ENCODE results near the gene RNF32. TPM values are rescaled to one million over a fixed set of nuclear protein-coding genes. Genes with fewer than 3 reads are reported as not detected.
"Not testable (repeated sequence)": the region's sequence is repeated elsewhere in the genome, so short reads cannot be mapped to it uniquely, and the experiment has no call there.

The RNF32 gene
- total RNA-seq, 4 donors from 2014 or later = 1.1 to 3.0 (median 2.0) TPM

DNA sequence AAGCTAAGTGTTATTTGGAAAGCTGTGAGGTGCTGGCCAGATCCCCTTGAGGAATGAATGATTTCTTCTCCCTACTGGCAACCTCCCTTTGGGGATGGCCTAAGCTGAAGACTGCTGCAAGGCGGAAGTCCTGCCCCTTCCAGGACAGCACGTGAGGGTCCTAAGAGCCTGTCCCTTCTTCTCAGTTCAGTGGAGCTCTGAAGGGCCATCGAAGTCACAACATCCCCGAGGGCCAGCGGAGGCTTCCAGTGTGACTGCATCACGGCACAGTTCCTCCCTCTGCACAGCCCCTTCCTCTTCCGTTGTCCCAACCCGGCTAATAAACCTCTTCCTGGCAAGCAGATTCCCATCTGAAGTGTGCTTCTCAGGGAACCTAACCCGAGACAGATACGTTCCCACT is 43.7 kb downstream of the RNF32 start:
- in situ Hi-C loops (cut with MboI; ENCODE audit: low pct_ligation_motif_present in 1 of 4, low pct_unique_long_range_greater_than_20kb in 1 of 4, low sequenced_read_pairs in 3 of 4) (no loop called here), intact Hi-C loops (cut with DNase I; ENCODE audit: low total_unique reads) (no loop called here)
- H3K27me3 ChIP-seq = no peaks in the 10 kb centered on the region
- WGBS, 2 donors (ENCODE audit: low coverage in 1 of 2) = 87 to 91% methylated on average over 3 to 10 of the region's 10 CpGs
- TF ChIP-seq POLR2AphosphoS5 (IDR thresholded peaks at IDR 0.05) = no peak
- TF ChIP-seq POLR2A (IDR thresholded peaks at IDR 0.05) = no peak
- TF ChIP-seq CTCF (IDR thresholded peaks at IDR 0.05) = no peak
- TF ChIP-seq EP300 (IDR thresholded peaks at IDR 0.05; ENCODE audit: low read depth) = no peak
- peaks cover 0 to 4% (median 0%) of the 10 kb centered on the region in 4 donors for H3K36me3 ChIP-seq
- no peak overlapping the region for H3K4me3 ChIP-seq
- no peak for DNase-seq
- H3K9me3 ChIP-seq = no peaks in the 10 kb centered on the region
- no peaks in the 10 kb centered on the region for H3K4me1 ChIP-seq
- no peak overlapping the region for H3K27ac ChIP-seq

DNA sequence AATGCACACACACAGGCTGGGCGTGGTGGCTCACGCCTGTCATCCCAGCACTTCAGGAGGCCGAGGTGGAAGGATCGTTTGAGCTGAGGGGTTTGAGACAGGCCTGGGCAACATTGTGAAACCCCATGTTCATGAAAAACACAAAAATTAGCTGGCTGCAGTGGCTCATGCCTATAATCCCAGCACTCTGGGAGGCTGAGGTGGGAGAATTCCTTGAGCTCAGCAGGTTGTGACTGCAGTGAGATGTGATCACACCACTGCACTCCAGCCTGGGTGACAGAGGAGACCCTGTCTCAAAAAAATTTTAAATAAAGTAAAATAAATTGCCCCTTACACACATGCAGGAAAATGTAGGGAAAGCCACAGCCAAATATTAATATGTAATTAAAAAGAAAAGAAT is 44.1 kb downstream of the RNF32 start:
- Histone ChIP-seq H3K4me3 (no peak overlapping the region), H3K27me3 (no peaks in the 10 kb centered on the region), H3K9me3 (no peaks in the 10 kb centered on the region), H3K27ac (no peak overlapping the region), H3K4me1 (no peaks in the 10 kb centered on the region), H3K36me3 (peaks cover 0 to 4% (median 0%) of the 10 kb centered on the region in 4 donors)
- WGBS, 2 donors (ENCODE audit: low coverage in 1 of 2) = 81% methylated on average over 3 of the region's 4 CpGs; no CpG with 5 or more reads in 1 of the 2 donors
- TF ChIP-seq EP300 (IDR thresholded peaks at IDR 0.05; ENCODE audit: low read depth) (no peak), POLR2AphosphoS5 (IDR thresholded peaks at IDR 0.05) (no peak), POLR2A (IDR thresholded peaks at IDR 0.05) (no peak), CTCF (IDR thresholded peaks at IDR 0.05) (no peak)
- intact Hi-C loops (cut with DNase I; ENCODE audit: low total_unique reads) (no loop called here), in situ Hi-C loops (cut with MboI; ENCODE audit: low pct_ligation_motif_present in 1 of 4, low pct_unique_long_range_greater_than_20kb in 1 of 4, low sequenced_read_pairs in 3 of 4) (no loop called here)
- DNase-seq = no peak

GRCh38 chr7:156691764-156692163 is 51.2 kb downstream of the RNF32 start:
- Histone ChIP-seq H3K27ac (no peak overlapping the region), H3K4me1 (peaks cover 0 to 5% (median 0%) of the 10 kb centered on the region in 4 donors), H3K27me3 (no peaks in the 10 kb centered on the region), H3K9me3 (peaks cover 1 to 2% of the 10 kb centered on the region in 2 donors), H3K36me3 (peaks cover 0 to 5% (median 0%) of the 10 kb centered on the region in 4 donors), H3K4me3 (no peak overlapping the region)
- WGBS, 2 donors (ENCODE audit: low coverage in 1 of 2) = 70 to 81% methylated on average over 5 of the region's 5 CpGs
- in situ Hi-C loops (cut with MboI; ENCODE audit: low pct_ligation_motif_present in 1 of 4, low pct_unique_long_range_greater_than_20kb in 1 of 4, low sequenced_read_pairs in 3 of 4) = no loop called here
- no peak for TF ChIP-seq POLR2A (IDR thresholded peaks at IDR 0.05)
- TF ChIP-seq EP300 (IDR thresholded peaks at IDR 0.05; ENCODE audit: low read depth) = no peak
- intact Hi-C loops (cut with DNase I; ENCODE audit: low total_unique reads) = no loop called here
- no peak for DNase-seq

DNA sequence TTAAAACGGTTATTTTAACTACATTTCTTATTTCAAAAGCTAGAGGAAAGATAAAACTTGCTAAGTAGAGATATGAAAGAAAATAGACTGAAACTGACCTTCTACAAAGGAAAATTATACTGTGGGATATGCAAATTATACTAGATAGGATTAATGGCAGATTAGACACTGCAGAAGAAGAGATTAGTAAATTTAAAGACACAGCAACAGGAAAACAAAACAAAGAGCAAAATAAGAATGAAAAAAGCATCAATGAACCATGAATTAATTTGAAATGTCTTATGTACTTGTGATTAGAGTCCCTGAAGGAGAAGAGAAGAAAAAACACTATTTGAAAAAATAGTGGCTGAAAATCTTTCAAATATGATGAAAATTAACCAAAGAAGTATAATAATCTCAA is 52.3 kb downstream of the RNF32 start:
- no peak for DNase-seq
- Histone ChIP-seq H3K27ac (no peak overlapping the region), H3K4me3 (no peak overlapping the region), H3K9me3 (peaks cover 8 to 10% of the 10 kb centered on the region in 2 donors), H3K36me3 (peaks cover 0 to 5% (median 0%) of the 10 kb centered on the region in 4 donors), H3K27me3 (no peaks in the 10 kb centered on the region), H3K4me1 (peaks cover 0 to 5% (median 0%) of the 10 kb centered on the region in 4 donors)
- in situ Hi-C loops (cut with MboI; ENCODE audit: low pct_ligation_motif_present in 1 of 4, low pct_unique_long_range_greater_than_20kb in 1 of 4, low sequenced_read_pairs in 3 of 4) = no loop called here
- intact Hi-C loops (cut with DNase I; ENCODE audit: low total_unique reads) = no loop called here
- 83 to 85% methylated on average over 1 of the region's 1 CpG for WGBS, 2 donors (ENCODE audit: low coverage in 1 of 2)
- TF ChIP-seq POLR2A (IDR thresholded peaks at IDR 0.05) (no peak), POLR2AphosphoS5 (IDR thresholded peaks at IDR 0.05) (no peak), EP300 (IDR thresholded peaks at IDR 0.05; ENCODE audit: low read depth) (no peak), CTCF (IDR thresholded peaks at IDR 0.05) (no peak)

DNA sequence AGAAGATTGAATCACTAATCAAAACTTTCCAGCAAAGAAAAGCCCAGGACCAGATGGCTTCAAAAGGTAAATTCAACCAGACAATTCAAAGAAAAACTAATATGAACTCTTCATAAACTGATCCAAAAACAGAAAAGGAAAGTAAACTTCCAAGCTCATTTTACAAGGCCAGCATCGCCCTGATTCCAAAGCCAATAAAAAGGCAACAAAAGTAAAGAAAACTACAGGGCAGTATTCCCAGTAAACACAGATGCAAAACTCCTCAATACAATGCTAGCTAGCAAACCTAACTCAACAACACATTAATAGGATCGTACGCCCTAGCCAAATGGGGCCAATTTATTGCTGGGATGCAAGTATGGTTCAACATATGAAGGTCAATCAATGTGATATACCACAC is 53.1 kb downstream of the RNF32 start:
- in situ Hi-C loops (cut with MboI; ENCODE audit: low pct_ligation_motif_present in 1 of 4, low pct_unique_long_range_greater_than_20kb in 1 of 4, low sequenced_read_pairs in 3 of 4) = no loop called here
- Histone ChIP-seq H3K4me1 (peaks cover 0 to 5% (median 0%) of the 10 kb centered on the region in 4 donors), H3K27me3 (no peaks in the 10 kb centered on the region), H3K36me3 (peaks cover 0 to 5% (median 0%) of the 10 kb centered on the region in 4 donors), H3K9me3 (peaks cover 11 to 13% of the 10 kb centered on the region in 2 donors), H3K27ac (no peak overlapping the region), H3K4me3 (no peak overlapping the region)
- WGBS, 2 donors (ENCODE audit: low coverage in 1 of 2) = 63 to 65% methylated on average over 3 of the region's 3 CpGs
- no peak for DNase-seq
- intact Hi-C loops (cut with DNase I; ENCODE audit: low total_unique reads) = no loop called here
- TF ChIP-seq CTCF (IDR thresholded peaks at IDR 0.05) (no peak), POLR2A (IDR thresholded peaks at IDR 0.05) (no peak), POLR2AphosphoS5 (IDR thresholded peaks at IDR 0.05) (no peak), EP300 (IDR thresholded peaks at IDR 0.05; ENCODE audit: low read depth) (no peak)

- DNase-seq; H3K4me3 ChIP-seq; H3K36me3 ChIP-seq; H3K27me3 ChIP-seq; in situ Hi-C loops (cut with MboI; ENCODE audit: low pct_ligation_motif_present in 1 of 4, low pct_unique_long_range_greater_than_20kb in 1 of 4, low sequenced_read_pairs in 3 of 4); H3K4me1 ChIP-seq; H3K27ac ChIP-seq; intact Hi-C loops (cut with DNase I; ENCODE audit: low total_unique reads): not testable (repeated sequence)
- WGBS, 2 donors (ENCODE audit: low coverage in 1 of 2) = 93 to 98% methylated on average over 9 of the region's 9 CpGs
- H3K9me3 ChIP-seq = peaks cover 11 to 13% of the 10 kb centered on the region in 2 donors
These were observed 56.7 kb downstream of the RNF32 start for GRCh38 chr7:156697283-156697682.

- DNase-seq; H3K4me3 ChIP-seq; H3K27me3 ChIP-seq; H3K27ac ChIP-seq; intact Hi-C loops (cut with DNase I; ENCODE audit: low total_unique reads); H3K4me1 ChIP-seq; H3K36me3 ChIP-seq; in situ Hi-C loops (cut with MboI; ENCODE audit: low pct_ligation_motif_present in 1 of 4, low pct_unique_long_range_greater_than_20kb in 1 of 4, low sequenced_read_pairs in 3 of 4): not testable (repeated sequence)
- peaks cover 11 to 13% of the 10 kb centered on the region in 2 donors for H3K9me3 ChIP-seq
- 99% methylated on average over 4 of the region's 4 CpGs; no CpG with 5 or more reads in 1 of the 2 donors for WGBS, 2 donors (ENCODE audit: low coverage in 1 of 2)
These were observed 57.9 kb downstream of the RNF32 start for GRCh38 chr7:156698512-156698911.
